ENCODE data around the gene CA9.

Gene CA9

DNA sequence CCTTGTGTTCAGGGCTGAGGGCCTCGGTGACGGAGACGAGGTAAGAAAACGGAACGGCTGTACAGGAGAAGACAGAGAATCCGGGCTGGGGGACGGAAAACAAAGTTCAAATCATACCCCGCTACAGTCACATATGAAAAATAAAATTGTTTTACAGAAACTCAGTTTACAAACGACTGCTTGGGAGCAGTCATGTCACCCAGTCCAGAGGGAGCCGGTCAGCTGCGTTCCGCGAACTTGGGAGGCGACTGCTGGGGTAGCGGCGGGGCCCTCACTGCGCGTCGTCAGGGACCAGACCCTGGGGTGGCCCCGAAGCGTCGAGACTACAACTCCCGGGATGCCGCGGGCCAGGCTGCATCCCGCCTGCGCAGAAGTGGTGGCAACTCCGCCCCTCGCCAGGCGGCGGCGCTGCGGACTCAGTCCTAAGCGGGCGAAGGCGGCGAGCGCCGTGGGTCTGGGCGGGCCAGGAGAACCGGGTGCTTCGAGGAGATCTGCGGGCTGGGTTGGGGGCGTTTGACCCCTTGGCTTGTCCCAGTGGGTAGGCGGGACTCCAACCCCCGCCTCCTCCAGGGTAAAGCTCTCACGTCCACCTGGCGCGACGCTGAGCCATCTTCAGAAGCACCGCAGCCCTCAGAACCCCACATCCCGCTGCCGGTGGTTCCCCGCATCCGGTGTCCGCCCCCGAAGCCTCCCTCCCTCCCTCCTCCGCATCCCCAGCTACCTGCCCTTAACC is 27.0 kb upstream of the CA9 start:
- Histone ChIP-seq H2AFZ (ENCODE audit: insufficient read depth, low read length, poor library complexity) (peak overlapping the region; percentile 84), H4K8ac (ENCODE audit: low read depth, low read length) (peak overlapping the region; percentile 86), H3K4me2 (ENCODE audit: low read length) (peak overlapping the region; percentile 83), H3K36me3 (ENCODE audit: control insufficient read depth in 1 of 2, insufficient read depth in 2 of 2, low read length in 2 of 2) (no peaks in the 10 kb centered on the region), H3K9me3 (ENCODE audit: insufficient read depth, low read depth, low read length) (peaks cover 2% of the 10 kb centered on the region), H3K27me3 (ENCODE audit: insufficient read depth, low read length) (no peaks in the 10 kb centered on the region), H2AK5ac (ENCODE audit: low read length) (no peak overlapping the region), H4K12ac (ENCODE audit: low read depth, low read length) (peak overlapping the region; percentile 98), H2BK120ac (ENCODE audit: insufficient read depth, low read length, poor library complexity) (peak overlapping the region; percentile 63), H3K18ac (ENCODE audit: low read length) (peak overlapping the region; percentile 19), H3K27ac (ENCODE audit: low read depth, low read length) (peak overlapping the region; percentile 80), H3K4me1 (ENCODE audit: control insufficient read depth in 1 of 2, insufficient read depth in 2 of 2, low read length in 2 of 2) (peaks cover 6 to 21% of the 10 kb centered on the region in 2 experiments), H4K91ac (ENCODE audit: low read depth, low read length) (peak overlapping the region; percentile 79), H3K4me3 (ENCODE audit: low read depth, low read length) (peak overlapping the region; percentile 71), H2BK5ac (ENCODE audit: low read depth, low read length, poor library complexity) (peak overlapping the region; percentile 18), H3K23ac (ENCODE audit: low read length) (no peak overlapping the region), H3K9ac (ENCODE audit: low read length) (peak overlapping the region; percentile 77), H3K14ac (ENCODE audit: low read length) (peak overlapping the region; percentile 84), H3K4ac (ENCODE audit: low read depth, low read length) (peak overlapping the region; percentile 72), H2BK12ac (ENCODE audit: low read length) (no peak overlapping the region), H3K79me2 (ENCODE audit: control insufficient read depth, insufficient read depth, low read length, poor library complexity) (peaks cover 2% of the 10 kb centered on the region), H3K79me1 (ENCODE audit: low read length) (peaks cover 9% of the 10 kb centered on the region)
- no CpG with 5 or more reads among the region's 58 CpGs for WGBS (ENCODE audit: extremely low coverage, insufficient coverage, insufficient read length)
- DNase-seq = peak; percentile 93 to 98

DNA sequence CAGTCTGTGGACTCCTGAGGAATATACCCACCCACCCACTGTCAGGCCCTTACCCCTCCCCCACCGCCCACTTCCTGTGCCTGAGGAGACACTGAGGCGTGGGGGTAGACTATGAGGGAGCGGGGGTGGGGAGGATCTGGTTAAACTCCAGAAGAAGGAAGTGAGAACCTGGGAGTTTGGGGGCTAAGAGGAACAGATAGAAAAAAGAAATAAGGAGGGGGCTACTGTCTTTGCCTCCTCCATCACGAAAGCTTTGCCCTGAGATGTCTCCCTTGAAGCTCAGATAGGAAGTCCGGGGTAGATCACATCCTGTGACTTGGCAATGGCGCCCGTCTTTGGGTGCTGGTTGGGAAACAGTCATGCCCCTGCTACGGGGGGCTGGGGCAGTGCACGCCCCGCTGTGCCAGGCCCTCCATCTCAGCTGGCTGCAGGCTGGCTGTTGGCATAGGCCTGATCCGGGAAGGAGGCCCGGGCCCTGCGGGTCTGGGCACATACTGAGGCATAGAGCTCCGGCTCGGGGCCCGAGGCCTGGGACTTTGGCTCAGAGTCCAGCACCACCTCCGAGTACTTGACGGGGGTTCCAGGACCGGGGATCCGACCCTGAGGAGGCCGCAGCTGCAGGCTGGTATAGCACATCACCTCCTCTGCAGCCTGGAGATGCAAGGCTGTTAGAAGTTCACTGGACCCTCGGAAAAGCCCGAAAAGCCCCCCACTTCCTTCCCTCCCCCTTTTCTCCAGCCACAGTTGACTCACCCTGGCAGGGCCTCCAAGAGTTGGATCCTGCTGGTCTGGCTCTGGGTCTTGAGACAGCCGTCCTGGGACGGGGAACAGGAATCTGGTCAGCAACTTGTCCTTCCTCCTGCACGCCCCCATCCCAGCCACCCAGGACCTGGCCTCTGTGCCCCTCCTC is 24.0 kb upstream of the CA9 start:
- H3K79me1 ChIP-seq (ENCODE audit: low read length) = peaks cover 9% of the 10 kb centered on the region
- no peak overlapping the region for H3K23ac ChIP-seq (ENCODE audit: low read length)
- no peak overlapping the region for H3K4ac ChIP-seq (ENCODE audit: low read depth, low read length)
- H3K4me3 ChIP-seq (ENCODE audit: low read depth, low read length) = no peak overlapping the region
- no peak overlapping the region for H3K27ac ChIP-seq (ENCODE audit: low read depth, low read length)
- H3K27me3 ChIP-seq (ENCODE audit: insufficient read depth, low read length) = no peaks in the 10 kb centered on the region
- no peak overlapping the region for H2BK120ac ChIP-seq (ENCODE audit: insufficient read depth, low read length, poor library complexity)
- no peak overlapping the region for H3K9ac ChIP-seq (ENCODE audit: low read length)
- peak overlapping the region; percentile 59 for H4K8ac ChIP-seq (ENCODE audit: low read depth, low read length)
- H2BK5ac ChIP-seq (ENCODE audit: low read depth, low read length, poor library complexity) = no peak overlapping the region
- WGBS (ENCODE audit: extremely low coverage, insufficient coverage, insufficient read length) = no CpG with 5 or more reads among the region's 26 CpGs
- no peak overlapping the region for H4K91ac ChIP-seq (ENCODE audit: low read depth, low read length)
- H3K36me3 ChIP-seq (ENCODE audit: control insufficient read depth in 1 of 2, insufficient read depth in 2 of 2, low read length in 2 of 2) = no peaks in the 10 kb centered on the region
- H4K12ac ChIP-seq (ENCODE audit: low read depth, low read length) = no peak overlapping the region
- H2AK5ac ChIP-seq (ENCODE audit: low read length) = no peak overlapping the region
- peaks cover 8 to 21% of the 10 kb centered on the region in 2 experiments for H3K4me1 ChIP-seq (ENCODE audit: control insufficient read depth in 1 of 2, insufficient read depth in 2 of 2, low read length in 2 of 2)
- no peak overlapping the region for H2AFZ ChIP-seq (ENCODE audit: insufficient read depth, low read length, poor library complexity)
- no peak overlapping the region for H3K4me2 ChIP-seq (ENCODE audit: low read length)
- no peak overlapping the region for H3K18ac ChIP-seq (ENCODE audit: low read length)
- no peaks in the 10 kb centered on the region for H3K9me3 ChIP-seq (ENCODE audit: insufficient read depth, low read depth, low read length)
- peaks cover 2% of the 10 kb centered on the region for H3K79me2 ChIP-seq (ENCODE audit: control insufficient read depth, insufficient read depth, low read length, poor library complexity)
- no peak for DNase-seq
- peak overlapping the region; percentile 34 for H3K14ac ChIP-seq (ENCODE audit: low read length)
- no peak overlapping the region for H2BK12ac ChIP-seq (ENCODE audit: low read length)

DNA sequence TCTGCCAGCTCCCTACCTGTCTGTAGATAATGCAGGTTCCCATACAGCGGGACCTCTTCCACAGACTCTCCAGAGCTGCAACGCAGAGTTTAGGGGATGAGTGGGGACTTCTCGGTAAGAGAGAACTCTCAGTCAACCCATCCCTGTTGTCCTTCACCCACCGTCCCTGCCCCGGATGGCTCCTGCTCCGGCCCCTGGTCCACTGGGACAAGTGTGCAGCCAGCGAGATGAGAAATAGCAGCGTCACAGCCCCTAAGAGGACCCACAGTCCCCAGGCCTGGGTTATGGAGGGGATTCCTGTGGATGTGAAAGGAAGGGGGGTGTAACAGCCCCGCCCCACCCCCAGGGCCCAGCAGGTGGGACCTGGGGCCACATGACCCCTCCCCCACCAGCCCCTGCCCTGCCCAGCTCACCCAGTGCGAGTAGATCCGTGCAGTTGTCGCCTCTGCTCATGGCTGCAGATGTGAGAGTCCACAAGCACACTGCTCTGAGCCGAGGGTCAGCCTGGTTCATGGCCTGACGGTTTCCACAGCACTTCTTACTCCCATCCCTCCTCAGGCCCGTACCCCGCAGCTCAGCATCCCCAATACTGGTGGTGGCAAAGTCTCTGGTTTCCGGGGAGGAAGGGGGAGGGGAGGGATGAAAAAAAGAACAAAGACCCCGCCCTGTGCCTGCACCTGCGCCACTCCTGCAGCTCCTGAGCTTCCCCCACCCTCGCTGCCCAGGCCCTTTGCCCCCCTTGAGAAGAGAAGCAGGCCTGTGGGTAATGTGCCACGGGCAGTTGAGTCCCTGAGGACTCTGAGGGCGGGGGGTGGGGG is 23.2 kb upstream of the CA9 start, which contains the start of gene SIT1:
Gene SIT1 (minus strand): TSS at position 591 of the 818 bp plus-strand sequence. CDS start 78 bp downstream, at position 513.
- no CpG with 5 or more reads among the region's 22 CpGs for WGBS (ENCODE audit: extremely low coverage, insufficient coverage, insufficient read length)

More for the DNA sequence above, 23.2 kb upstream of the CA9 start, which contains the start of gene SIT1:
- H3K14ac ChIP-seq (ENCODE audit: low read length) = peak within 1 kb of the TSS; percentile 34
- no peak within 1 kb of the TSS for H3K4ac ChIP-seq (ENCODE audit: low read depth, low read length)
- no peak within 1 kb of the TSS for H3K18ac ChIP-seq (ENCODE audit: low read length)
- no peak for DNase-seq
- H4K91ac ChIP-seq (ENCODE audit: low read depth, low read length) = no peak within 1 kb of the TSS
- H3K23ac ChIP-seq (ENCODE audit: low read length) = no peak within 1 kb of the TSS
- no peak within 1 kb of the TSS for H2AK5ac ChIP-seq (ENCODE audit: low read length)
- no peak within 1 kb of the TSS for H3K4me2 ChIP-seq (ENCODE audit: low read length)
- H3K27me3 ChIP-seq (ENCODE audit: insufficient read depth, low read length) = no peaks in the 10 kb centered on the region
- H3K9me3 ChIP-seq (ENCODE audit: insufficient read depth, low read depth, low read length) = no peaks in the 10 kb centered on the region
- no peak within 1 kb of the TSS for H3K27ac ChIP-seq (ENCODE audit: low read depth, low read length)
- H3K36me3 ChIP-seq (ENCODE audit: control insufficient read depth in 1 of 2, insufficient read depth in 2 of 2, low read length in 2 of 2) = no peaks in the 10 kb centered on the region
- H2BK120ac ChIP-seq (ENCODE audit: insufficient read depth, low read length, poor library complexity) = no peak within 1 kb of the TSS
- H4K12ac ChIP-seq (ENCODE audit: low read depth, low read length) = no peak within 1 kb of the TSS
- H3K4me1 ChIP-seq (ENCODE audit: control insufficient read depth in 1 of 2, insufficient read depth in 2 of 2, low read length in 2 of 2) = peaks cover 8 to 21% of the 10 kb centered on the region in 2 experiments
- H3K4me3 ChIP-seq (ENCODE audit: low read depth, low read length) = no peak within 1 kb of the TSS
- H3K79me1 ChIP-seq (ENCODE audit: low read length) = peaks cover 9% of the 10 kb centered on the region
- H3K79me2 ChIP-seq (ENCODE audit: control insufficient read depth, insufficient read depth, low read length, poor library complexity) = peaks cover 2% of the 10 kb centered on the region
- H2BK5ac ChIP-seq (ENCODE audit: low read depth, low read length, poor library complexity) = no peak within 1 kb of the TSS
- H4K8ac ChIP-seq (ENCODE audit: low read depth, low read length) = peak within 1 kb of the TSS; percentile 59
- no peak within 1 kb of the TSS for H2BK12ac ChIP-seq (ENCODE audit: low read length)
- no peak within 1 kb of the TSS for H3K9ac ChIP-seq (ENCODE audit: low read length)
- no peak within 1 kb of the TSS for H2AFZ ChIP-seq (ENCODE audit: insufficient read depth, low read length, poor library complexity)
